Endothelial cell of umbilical vein (primary cell): Measurements from ENCODE around the gene MCCC2. TPM values are rescaled to one million over a fixed set of nuclear protein-coding genes. Genes with fewer than 3 reads are reported as not detected.

ENCODE experiments used
- BruUV-seq: library from RNA; stranded (reverse); fragments of 400-500 nt; replicated peaks from 2 replicates; lab custom pipeline; 2021; lab: Mats Ljungman, UMichigan
- CTCF ChIA-PET: fragments of 300-600, 350-600 bp; sonication (Branson Sonifier 250); formaldehyde crosslinking; loops from one replicate; lab custom pipeline; 2021; ENCODE audit warnings: antibody characterized with exemption, inconsistent platforms; lab: Charles Lee
- POLR2A ChIA-PET: fragments of 300-600, 350-600 bp; sonication (Branson Sonifier 250); formaldehyde crosslinking; loops from one replicate; lab custom pipeline; 2021; ENCODE audit warnings: antibody characterized with exemption, inconsistent platforms; lab: Charles Lee
- DNase-seq: peaks from one replicate; pipeline ENCODE4 v3.0.0-alpha.2; 2011; ENCODE audit warnings: low read depth, low spot score
- FAIRE-seq: peaks from 2 replicates; lab custom pipeline; 2011; peaks lifted over from hg19 to GRCh38; lab: Jason Lieb, UNC
- H2AFZ ChIP-seq: 2 replicates; pipeline ENCODE4 v1.6.0; 2012; ENCODE audit warnings: low read depth, low read length, control low read depth, inconsistent platforms
- H3K27ac ChIP-seq: 2 replicates; pipeline ENCODE4 v1.5.1; 2011; ENCODE audit warnings: low read depth, mild to moderate bottlenecking, control low read depth, low read length, moderate library complexity; ENCODE audit not compliant: insufficient read depth
- H3K27me3 ChIP-seq, 2 experiments: 2 replicates each; pipeline versions ENCODE4 v1.6.0 to v1.6.1; 2011; ENCODE audit warnings: low read length in 2 of 2, mixed read lengths in 1 of 2; ENCODE audit not compliant: control insufficient read depth in 2 of 2, insufficient read depth in 2 of 2
- H3K36me3 ChIP-seq, 2 experiments: 2 replicates in 1 of 2; 3 replicates in 1 of 2; pipeline ENCODE4 v1.5.1; 2011; ENCODE audit warnings: low read length in 2 of 2, mild to moderate bottlenecking in 1 of 2, moderate library complexity in 1 of 2; ENCODE audit not compliant: control insufficient read depth in 2 of 2, insufficient read depth in 2 of 2; ENCODE audit errors: extremely low read depth in 1 of 2
- H3K4me1 ChIP-seq: 3 replicates; pipeline ENCODE4 v1.5.1; 2011; ENCODE audit warnings: mild to moderate bottlenecking, low read length; ENCODE audit not compliant: control insufficient read depth, insufficient read depth; ENCODE audit errors: extremely low read depth
- H3K4me2 ChIP-seq: 2 replicates; pipeline ENCODE4 v1.6.1; 2011; ENCODE audit warnings: low read length, control low read depth, mixed read lengths; ENCODE audit not compliant: insufficient read depth
- H3K4me3 ChIP-seq, 3 experiments: fragments of 200-600 bp in 1 of 3; sonication (generic), shearing (Covaris generic) in 1 of 3; replicated peaks in 1 of 3; 2 replicates each; pipeline ENCODE4 v1.5.1; 2011 to 2016; ENCODE audit warnings: control low read depth in 3 of 3, low read length in 3 of 3, mild to moderate bottlenecking in 2 of 3, inconsistent platforms in 1 of 3, low read depth in 1 of 3, moderate library complexity in 1 of 3; ENCODE audit not compliant: insufficient read depth in 1 of 3
- H3K79me2 ChIP-seq: 2 replicates; pipeline ENCODE4 v1.6.0; 2012; ENCODE audit warnings: low read length, inconsistent platforms; ENCODE audit not compliant: control insufficient read depth, insufficient read depth
- H3K9ac ChIP-seq: replicated peaks from 2 replicates; pipeline ENCODE3; 2011; ENCODE audit warnings: low read length, control low read depth; ENCODE audit not compliant: insufficient read depth; ENCODE audit errors: extremely low read depth
- H3K9me1 ChIP-seq: replicated peaks from 3 replicates; pipeline ENCODE4 v1.6.0; 2011; ENCODE audit warnings: mild to moderate bottlenecking, low read length; ENCODE audit not compliant: control insufficient read depth, insufficient read depth; ENCODE audit errors: extremely low read depth
- H3K9me3 ChIP-seq: replicated peaks from 2 replicates; pipeline ENCODE4 v1.5.1; 2012; ENCODE audit warnings: low read length, inconsistent platforms; ENCODE audit not compliant: control insufficient read depth, insufficient read depth
- H4K20me1 ChIP-seq: replicated peaks from 2 replicates; pipeline ENCODE3; 2011; ENCODE audit warnings: mild to moderate bottlenecking, low read length; ENCODE audit not compliant: control insufficient read depth, insufficient read depth; ENCODE audit errors: extremely low read depth
- EZH2 ChIP-seq: IDR thresholded peaks from 2 replicates; pipeline ENCODE4 v1.6.1; 2012; ENCODE audit warnings: borderline replicate concordance, low read depth, mild to moderate bottlenecking, moderate library complexity, low read length, inconsistent platforms; ENCODE audit not compliant: severe bottlenecking
- FOS ChIP-seq: IDR thresholded peaks from 2 replicates; pipeline ENCODE4 v1.6.1; 2011; ENCODE audit warnings: mild to moderate bottlenecking, low read length, moderate library complexity, borderline replicate concordance; ENCODE audit not compliant: insufficient read depth
- GATA2 ChIP-seq: IDR thresholded peaks from 2 replicates; pipeline ENCODE4 v1.7.0; 2011; ENCODE audit warnings: low read depth, mild to moderate bottlenecking, moderate library complexity, mixed read lengths, low read length; ENCODE audit not compliant: insufficient read length, insufficient read depth
- JUN ChIP-seq: IDR thresholded peaks from 2 replicates; pipeline ENCODE4 v1.6.1; 2011; ENCODE audit warnings: borderline replicate concordance, low read depth; ENCODE audit not compliant: insufficient read length, insufficient read depth
- MYC ChIP-seq: IDR thresholded peaks from one replicate; pipeline ENCODE4 v1.6.1; 2011; ENCODE audit warnings: mild to moderate bottlenecking, low read depth, low read length
- POLR2A ChIP-seq: IDR thresholded peaks from 2 replicates; pipeline ENCODE4 v1.6.1; 2012; ENCODE audit warnings: low read depth, mild to moderate bottlenecking, control low read depth, low read length
- POLR2AphosphoS5 ChIP-seq: IDR thresholded peaks from 2 replicates; pipeline ENCODE4 v1.6.1; 2012; ENCODE audit warnings: low read depth, mild to moderate bottlenecking, control low read depth, low read length, moderate library complexity; ENCODE audit not compliant: insufficient read depth
- dilution Hi-C: fragments of 300-500 bp; cut with MboI; formaldehyde crosslinking; loops from one replicate; pipeline ENCODE4 v1.15.0; 2019; ENCODE audit warnings: low sequenced_read_pairs; ENCODE audit not compliant: extremely low pct_ligation_motif_present
- intact Hi-C: fragments of 100-400 bp; cut with micrococcal nuclease; formaldehyde crosslinking; loops from one replicate; pipeline ENCODE4 v1.10.0; 2022
- polyA plus RNA-seq, 4 experiments: library from polyadenylated mRNA; depleted of rRNA in 3 of 4; stranded (reverse) in 3 of 4; unstranded in 1 of 4; fragments of >200 nt; gene quantifications; 2 replicates each; pipeline versions ENCODE4 v1.2.1 to v1.2.3, GENCODE V29; 2011 to 2012; ENCODE audit warnings: missing spikeins in 1 of 4
- total RNA-seq: library from RNA; stranded (reverse); gene quantifications from 2 replicates; pipeline ENCODE4 v1.2.3, GENCODE V29; 2021
- TF ChIP-seq, protein P1 (sequence below): IDR thresholded peaks from 2 replicates; pipeline ENCODE4 v1.6.1; 2011; ENCODE audit not compliant: insufficient read depth, insufficient read length
- TF ChIP-seq, protein P2 (sequence below), 2 donors: IDR thresholded peaks; 1 replicate in 1 of 2; 2 replicates in 1 of 2; pipeline ENCODE4 v1.5.1; 2011; ENCODE audit warnings: low read length in 2 of 2, mild to moderate bottlenecking in 2 of 2, moderate library complexity in 2 of 2, control low read depth in 1 of 2, inconsistent platforms in 1 of 2, low read depth in 1 of 2; ENCODE audit not compliant: insufficient read depth in 1 of 2; ENCODE audit errors: extremely low read depth in 1 of 2

The MCCC2 gene
- total and polyA plus RNA-seq, 2 donors (not counting 3 experiments of a cell fraction or from before 2014, with no cell fraction given) = 27.9 to 28.6 TPM

DNA sequence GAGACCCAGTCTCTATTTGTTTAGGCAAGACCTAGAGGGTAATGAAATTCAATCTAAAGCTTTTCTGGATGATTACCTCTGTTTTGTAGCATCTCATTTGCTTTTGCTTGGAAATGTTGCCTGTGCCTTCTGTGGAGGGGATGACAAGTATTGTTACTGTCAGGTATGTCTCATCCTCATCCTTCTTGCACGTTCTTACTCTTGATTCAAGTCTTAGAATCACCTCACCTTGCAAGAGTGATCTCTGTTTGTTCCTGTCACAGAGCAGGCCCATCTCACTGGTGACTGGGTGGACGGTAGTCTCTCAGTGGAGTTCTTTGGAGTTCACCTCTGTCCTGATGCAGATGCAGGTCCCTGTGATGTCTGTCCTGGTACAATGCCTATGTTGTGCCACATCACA is 33.5 kb downstream of the MCCC2 start:
- intact Hi-C loops (no loop called here), dilution Hi-C loops (no loop called here)
- Histone ChIP-seq H3K4me3 (no peak overlapping the region), H3K9me1 (no peaks in the 10 kb centered on the region), H3K27ac (no peak overlapping the region), H3K4me2 (no peak overlapping the region), H3K9ac (no peak overlapping the region), H3K79me2 (no peaks in the 10 kb centered on the region), H2AFZ (no peak overlapping the region), H3K9me3 (no peaks in the 10 kb centered on the region), H3K27me3 (no peaks in the 10 kb centered on the region), H3K36me3 (peaks cover 0 to 3% of the 10 kb centered on the region in 2 experiments), H4K20me1 (no peaks in the 10 kb centered on the region), H3K4me1 (no peaks in the 10 kb centered on the region)
- FAIRE-seq (no peak), DNase-seq (no peak)
- TF ChIP-seq JUN = no peak
- no peak for TF ChIP-seq GATA2
- TF ChIP-seq, protein P1, sequence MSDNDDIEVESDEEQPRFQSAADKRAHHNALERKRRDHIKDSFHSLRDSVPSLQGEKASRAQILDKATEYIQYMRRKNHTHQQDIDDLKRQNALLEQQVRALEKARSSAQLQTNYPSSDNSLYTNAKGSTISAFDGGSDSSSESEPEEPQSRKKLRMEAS = no peak
- TF ChIP-seq MYC = no peak
- no peak for TF ChIP-seq FOS
- no peak for TF ChIP-seq EZH2
- TF ChIP-seq, protein P2, sequence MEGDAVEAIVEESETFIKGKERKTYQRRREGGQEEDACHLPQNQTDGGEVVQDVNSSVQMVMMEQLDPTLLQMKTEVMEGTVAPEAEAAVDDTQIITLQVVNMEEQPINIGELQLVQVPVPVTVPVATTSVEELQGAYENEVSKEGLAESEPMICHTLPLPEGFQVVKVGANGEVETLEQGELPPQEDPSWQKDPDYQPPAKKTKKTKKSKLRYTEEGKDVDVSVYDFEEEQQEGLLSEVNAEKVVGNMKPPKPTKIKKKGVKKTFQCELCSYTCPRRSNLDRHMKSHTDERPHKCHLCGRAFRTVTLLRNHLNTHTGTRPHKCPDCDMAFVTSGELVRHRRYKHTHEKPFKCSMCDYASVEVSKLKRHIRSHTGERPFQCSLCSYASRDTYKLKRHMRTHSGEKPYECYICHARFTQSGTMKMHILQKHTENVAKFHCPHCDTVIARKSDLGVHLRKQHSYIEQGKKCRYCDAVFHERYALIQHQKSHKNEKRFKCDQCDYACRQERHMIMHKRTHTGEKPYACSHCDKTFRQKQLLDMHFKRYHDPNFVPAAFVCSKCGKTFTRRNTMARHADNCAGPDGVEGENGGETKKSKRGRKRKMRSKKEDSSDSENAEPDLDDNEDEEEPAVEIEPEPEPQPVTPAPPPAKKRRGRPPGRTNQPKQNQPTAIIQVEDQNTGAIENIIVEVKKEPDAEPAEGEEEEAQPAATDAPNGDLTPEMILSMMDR (IDR thresholded peaks at IDR 0.05; ENCODE audit: extremely low read depth in 1 of 2, insufficient read depth in 1 of 2, low read depth in 1 of 2, low read length in 2 of 2) = no peak
- TF ChIP-seq POLR2A = no peak
- no peak for TF ChIP-seq POLR2AphosphoS5
- CTCF ChIA-PET = interaction anchor here (1.8 kb wide), 1 partner anchor 19 kb away, joined by 4 read pairs; no protein-coding TSS in a partner anchor
- POLR2A ChIA-PET = no interaction called here
- no TSS peak for BruUV-seq
